ENCODE data around the gene TECR.
"Not testable (repeated sequence)": the region's sequence is repeated elsewhere in the genome, so short reads cannot be mapped to it uniquely, and the experiment has no call there.

The TECR gene

DNA sequence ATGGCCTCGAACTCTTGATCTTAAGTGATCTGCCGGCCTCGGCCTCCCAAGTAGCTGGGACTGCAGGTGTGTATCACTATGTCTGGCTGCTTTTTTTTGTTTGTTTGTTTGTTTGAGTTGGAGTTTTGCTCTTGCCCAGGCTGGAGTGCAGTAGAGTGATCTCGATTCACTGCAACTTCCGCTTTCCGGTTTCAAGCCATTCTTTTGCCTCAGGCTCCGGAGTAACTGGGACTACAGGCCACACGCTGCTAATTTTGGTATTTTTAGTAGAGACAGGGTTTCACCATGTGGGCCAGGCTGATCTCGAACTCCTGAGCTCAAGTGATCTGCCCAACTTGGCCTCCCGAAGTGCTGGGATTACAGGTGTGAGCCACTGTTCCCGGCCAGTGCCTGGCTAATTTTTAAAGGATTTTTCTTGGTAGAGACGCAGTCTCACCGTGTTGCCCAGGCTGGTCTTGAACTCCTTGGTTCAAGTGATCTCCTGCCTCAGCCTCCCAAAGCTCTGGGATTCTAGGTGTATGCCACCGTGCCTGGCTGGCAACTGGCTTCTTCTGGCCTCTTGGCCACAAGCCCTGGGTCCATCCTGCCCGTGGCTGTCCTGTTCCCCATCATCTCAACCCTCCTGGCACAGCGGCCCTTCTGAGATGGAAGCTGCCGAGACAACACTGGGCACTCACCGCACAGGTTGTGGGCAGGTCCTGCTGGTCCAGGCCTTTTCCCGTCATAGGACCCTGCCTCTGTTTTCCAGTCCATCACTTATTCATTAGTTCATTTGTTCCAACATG is 11.5 kb downstream of the TECR start:
- no peak for DNase-seq

DNA sequence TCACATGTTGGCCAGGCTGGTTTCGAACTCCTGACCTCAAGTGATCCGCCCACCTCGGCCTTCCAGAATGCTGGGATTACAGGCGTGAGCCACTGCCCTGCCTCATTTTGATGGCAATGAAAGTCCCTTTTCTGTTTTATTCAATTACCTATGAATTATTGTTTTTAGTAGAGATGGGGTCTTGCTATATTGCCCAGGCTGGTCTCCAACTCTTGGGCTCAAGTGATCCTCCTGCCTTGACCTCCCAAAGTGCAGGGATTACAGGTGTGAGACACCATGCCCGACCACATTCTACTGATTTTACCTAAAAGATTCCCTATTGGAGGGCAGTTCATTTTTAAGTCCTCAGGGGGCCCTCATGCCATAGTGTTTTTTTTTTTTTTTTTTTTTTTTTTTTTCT is 12.6 kb downstream of the TECR start:
- DNase-seq = not testable (repeated sequence)

DNA sequence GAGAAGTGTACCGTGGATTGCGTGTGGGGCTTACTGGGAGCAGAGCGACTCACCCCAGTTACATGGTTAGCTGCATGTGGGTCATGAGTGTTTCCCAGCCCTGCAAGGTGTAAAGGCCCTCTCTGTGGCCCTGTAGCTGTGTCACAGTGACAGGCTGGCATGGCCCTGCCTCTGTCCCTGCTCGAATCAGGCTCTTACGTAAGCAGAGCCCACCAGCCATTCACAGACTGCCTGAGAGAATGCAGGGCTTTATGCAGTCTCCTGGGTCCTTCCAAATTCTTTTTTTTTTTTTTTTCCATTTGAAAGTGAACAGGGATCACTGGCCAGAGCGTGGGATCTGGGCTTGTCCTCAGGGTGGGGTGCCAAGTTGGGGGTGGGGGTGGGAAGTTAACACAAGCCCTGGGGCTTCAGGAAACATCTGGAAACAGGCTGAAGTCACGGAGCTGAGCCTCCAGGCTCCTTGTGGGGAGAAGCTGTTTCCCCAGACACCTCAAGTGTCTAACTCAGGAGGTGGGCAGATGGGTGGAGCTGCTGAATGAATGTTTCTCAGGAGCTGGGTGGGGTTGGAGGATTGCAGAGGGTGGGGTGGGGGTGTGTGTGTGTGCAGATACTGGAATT is 13.4 kb downstream of the TECR start:
- peak; percentile 55 for DNase-seq

DNA sequence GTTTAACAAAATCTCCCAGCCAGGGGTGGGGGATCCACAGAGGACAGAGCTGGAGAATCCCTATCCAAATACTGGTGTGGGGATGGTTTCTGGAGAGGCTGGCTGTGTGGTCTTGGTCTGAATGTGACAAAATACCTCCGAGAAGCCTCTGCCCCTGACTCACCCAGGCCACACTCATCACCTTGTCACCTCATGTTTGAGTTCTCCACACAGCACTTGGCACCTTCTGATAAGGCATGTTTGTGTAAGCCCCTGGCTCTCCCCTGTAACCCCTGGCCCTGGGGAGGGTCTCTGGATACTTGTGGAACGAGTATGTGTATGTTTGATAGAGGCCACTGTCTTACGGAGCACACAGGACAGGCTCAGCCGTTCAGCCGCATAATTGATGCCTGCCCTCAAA is 14.7 kb downstream of the TECR start:
- no peak for DNase-seq

DNA sequence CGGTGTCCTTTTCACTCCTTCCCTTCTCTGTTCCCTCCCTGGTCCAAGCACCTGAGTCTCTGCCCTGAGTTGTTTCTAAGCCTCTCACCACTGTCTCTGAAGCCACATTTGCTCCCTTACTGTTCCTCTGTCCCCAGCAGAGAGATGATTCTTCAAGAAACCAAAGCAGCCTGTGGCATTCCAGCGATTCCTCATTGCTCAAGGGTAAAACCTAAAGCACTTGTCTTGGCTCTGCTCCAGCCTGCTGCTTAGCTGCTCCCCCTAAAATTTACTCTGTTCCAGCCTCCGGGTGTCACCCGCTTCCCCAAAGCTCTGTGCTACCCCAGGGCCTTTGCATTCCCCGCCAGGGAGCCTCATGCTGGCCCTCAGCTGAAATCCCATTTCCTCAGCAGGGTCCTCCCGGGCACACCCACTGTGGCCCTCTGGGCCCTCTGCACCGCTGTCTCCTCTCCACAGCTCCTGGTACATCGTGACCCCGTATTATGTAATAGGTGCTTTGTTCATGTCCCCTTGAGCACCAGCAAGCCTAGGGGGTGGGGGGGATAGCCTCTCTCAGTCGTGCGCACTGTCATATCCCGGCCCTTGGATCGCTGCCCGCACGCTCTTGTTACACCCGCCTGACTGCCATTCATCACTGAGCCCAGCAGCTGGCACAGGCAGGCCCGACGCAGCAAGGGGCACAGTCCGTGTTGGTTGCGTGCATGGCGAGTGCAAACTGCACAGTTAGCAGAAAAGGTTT is 15.8 kb downstream of the TECR start:
- DNase-seq = no peak

DNA sequence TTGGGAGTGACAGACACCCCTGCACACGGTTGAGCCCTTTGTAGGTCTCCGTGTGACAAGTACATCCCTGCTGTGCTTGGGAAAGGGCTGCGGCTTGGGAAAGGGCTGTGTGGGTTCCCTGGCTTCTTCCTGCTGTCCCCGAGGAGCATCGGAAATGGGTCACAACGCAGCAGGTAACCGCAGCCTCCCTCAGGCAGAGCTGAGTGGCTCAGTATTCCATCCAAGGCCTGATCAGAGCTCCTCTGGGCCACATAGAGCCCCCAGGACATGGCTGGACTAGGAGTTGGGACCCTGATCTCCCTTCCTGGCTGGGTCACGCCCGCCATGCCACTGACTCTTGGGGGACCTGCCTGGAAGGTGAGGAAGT is 16.3 kb downstream of the TECR start:
- DNase-seq = no peak

DNA sequence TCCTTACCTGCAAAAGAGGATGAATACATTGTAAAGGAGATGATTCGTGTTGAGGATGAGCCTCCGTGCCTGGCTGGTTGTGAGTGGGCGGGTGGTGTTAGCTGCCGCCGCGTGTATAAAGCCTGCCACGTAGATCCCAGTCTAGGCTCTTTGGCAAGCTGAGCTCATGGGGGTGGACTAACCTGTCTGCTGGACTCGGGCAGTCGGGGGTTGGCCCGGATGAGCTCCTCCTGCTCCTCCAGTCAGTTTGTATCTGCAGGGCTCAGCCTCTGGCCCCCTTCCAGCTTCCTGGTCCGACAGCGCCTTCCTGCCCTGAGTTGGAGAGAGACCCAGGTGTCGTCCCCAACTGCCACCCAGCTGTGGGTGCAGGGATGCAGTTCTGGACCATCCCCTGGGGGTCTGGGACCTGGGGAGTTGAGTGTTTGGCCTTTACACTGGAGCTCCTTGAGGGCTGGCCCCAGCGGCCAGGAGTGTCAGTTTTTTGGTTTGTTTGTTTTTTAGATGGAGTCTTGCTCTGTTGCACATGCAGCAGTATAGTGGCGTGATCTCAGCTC is 20.9 kb downstream of the TECR start:
- DNase-seq = no peak

DNA sequence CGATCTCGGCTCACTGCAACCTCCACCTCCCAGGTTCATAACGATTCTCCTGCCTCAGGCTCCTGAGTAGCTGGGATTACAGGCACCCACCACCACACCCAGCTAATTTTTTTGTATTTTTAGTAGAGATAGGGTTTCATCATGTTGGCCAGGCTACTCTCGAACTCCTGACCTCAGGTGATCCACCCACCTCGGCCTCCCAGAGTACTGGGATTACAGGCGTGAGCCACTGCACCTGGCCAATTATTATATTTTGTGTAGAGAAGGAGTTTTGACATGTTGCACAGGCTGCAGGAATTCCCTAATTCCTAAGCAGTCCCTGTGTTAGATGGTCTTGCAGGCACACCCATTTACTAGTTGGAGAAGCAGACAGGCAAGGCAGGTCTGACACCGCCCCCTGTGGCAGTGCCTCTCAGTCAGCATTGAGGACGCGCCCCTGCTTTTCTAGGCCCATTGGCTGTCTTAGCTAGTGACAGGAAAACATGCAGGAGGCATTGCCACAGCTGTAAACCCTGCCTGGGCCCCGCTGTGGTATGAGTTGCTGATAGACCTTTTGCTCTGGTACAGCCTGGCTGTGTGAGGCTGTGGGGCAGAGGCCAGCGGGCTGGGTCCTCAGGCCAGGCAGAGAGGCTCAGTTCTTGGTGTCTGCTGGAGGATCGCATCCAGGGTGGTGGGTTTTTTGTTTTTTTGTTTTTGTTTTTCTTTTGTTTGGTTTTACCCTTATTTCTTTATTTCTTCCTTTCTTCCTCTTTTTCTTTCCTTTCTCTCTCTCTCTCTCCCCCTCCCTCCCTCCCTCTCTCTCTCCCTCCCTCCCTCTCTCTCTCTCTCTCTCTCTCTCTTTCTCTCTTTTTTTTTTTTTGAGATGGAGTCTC is 22.0 kb downstream of the TECR start:
- DNase-seq = peak; percentile 58

DNA sequence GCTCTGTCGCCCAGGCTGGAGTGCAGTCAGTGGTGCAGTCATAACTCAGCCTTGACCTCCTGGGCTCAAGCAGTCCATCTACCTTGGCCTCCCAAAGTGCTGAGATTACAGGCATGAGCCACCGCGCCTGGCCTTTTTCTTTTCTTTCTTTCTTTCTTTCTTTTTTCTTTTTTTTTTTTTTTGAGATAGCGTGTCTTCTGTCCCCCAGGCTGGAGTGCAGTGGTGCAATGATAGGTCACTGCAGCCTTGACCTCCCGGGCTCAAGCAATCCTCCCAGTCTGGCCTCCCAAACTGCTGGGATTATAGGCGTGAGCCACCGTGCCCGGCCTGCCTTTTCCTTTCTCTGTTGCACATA is 22.6 kb downstream of the TECR start:
- not testable (repeated sequence) for DNase-seq

DNA sequence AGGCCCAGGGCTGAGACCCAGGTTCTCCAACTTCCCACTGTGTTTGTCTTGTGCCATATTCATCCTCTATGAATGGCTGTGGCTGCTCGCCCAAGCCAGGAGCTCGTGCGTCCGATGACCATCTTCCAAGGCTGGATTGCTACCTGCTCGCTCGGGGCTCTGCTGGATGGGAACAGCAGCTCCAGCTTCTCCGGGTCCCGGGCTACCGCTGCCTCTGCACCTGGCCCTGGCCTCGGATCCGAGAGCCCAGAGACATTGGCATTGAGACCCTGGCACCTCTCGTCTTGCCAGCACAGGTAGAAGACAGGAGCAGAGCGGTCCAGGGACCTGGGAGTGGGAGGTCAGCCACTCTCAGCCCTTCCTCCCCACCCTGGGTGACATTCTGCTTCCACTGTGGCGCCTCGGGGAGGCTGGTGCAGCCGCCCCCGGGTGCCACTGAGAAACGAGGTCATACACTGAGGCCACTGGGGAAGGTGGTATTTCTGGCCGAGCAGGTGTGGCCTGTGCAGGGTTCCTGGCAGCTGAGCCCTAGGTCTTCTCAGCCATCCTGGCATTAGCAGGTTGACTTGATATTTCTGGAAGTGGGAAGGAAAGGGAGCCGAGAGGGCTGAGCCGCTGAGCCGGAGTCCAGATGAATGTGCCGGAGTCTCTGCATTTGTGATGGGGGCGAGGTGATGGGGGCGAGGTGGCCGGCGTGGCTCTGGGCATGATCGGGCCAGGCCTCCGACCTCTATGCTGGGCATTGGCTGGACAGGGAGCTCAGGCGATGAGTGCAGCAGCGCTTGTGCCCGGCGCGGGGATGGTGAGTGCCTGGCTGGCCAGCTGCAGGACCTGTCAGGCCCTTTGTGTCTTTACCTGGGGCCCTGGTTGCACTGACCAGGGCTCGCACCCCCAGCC is 23.9 kb downstream of the TECR start:
- no peak for DNase-seq

DNA sequence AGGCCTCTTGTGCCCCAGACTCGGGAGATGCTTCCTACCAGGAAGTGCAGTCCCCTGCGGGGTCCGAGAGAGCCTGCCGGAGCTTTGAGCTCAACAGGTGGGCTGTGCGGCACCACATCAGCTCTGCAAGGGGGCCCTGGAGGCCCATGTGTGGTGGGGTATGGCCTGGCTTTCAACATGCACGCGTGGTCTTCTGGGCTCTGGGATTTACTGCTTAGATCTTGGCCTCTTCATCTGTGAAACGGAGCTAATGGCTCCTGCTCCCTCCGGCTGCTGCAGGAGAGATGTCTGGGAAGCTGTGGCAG is 24.5 kb downstream of the TECR start:
- no peak for DNase-seq

DNA sequence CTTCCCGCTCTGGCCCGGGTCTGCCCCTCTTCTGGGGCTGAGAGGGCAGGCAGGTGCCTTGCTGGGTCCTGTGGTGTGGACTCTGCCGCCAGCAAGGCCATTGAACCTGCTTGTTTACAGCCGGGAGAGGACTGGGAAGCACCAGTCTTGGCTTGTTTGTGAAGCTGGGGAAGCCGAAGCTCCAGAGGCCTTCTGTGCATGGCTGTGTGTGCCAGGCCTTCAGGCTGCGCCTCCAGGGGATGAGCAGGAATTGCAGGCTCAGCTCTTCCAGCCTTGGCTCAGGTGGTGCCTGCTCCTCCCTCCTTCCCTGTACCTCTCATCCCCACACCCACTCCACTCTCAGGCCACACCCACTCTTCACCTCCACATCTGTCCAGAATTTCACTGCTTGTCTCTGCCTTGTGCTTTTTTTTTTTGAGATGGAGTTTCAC is 25.0 kb downstream of the TECR start:
- no peak for DNase-seq

DNA sequence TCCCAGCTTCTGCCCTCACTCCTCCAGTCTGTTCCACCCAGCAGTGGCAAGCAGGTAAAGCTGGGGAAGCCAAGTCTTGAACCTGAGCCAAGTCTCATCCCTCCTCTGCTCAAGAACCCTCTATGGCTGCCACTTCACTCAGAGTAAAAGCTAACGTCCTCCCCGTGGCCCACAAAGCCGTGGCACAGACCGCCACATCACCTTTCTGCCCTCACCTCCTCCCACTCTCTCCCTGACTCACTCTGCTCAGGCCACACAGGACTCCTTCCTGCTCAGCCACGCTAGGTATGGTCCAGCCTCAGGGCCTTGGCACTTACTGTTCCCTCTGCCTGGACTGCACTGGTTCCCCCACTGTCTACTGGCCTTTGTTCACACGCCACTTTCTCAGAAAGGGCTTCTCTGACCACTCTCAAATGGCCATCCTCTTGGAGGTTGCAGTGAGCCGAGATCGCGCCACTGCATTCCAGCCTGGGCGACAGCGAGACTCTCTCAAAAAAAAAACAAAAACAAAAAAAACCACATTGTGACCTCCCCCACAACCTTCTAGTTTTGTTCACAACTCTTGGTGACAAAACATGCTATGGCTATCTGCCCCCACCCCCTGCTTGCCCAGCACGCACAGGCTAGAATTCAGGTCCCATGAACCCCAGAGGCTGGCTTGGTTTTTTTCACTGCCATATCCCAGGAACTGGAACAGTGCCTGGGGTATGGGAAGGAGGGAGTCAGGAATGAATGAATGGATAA is 26.7 kb downstream of the TECR start:
- DNase-seq = no peak

DNA sequence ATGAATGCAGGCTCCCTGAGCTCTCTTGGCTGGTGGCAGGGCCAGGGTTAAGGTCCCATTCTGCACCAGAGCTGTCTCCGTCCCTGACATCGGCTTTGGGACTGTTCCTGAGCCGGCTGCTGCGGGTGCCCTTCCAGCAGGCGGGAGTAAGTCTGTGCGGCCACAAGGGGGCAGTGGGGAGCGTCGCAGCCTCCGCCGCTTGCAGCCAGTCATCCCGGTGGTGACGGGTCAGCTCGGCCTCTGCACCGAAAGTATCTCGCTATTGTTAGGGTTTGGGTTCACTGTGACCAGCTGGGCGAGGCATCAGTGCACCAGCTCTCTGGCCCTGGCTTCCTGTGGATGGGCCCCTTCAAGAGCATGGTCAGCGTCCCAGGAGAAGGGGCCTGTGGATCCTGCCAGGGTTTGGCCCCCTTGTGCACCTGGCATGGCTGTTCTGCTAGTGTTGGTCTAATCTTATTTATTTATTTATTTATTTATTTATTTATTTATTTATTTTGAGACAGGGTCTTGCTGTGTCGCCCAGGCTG is 27.3 kb downstream of the TECR start:
- peak; percentile 91 for DNase-seq

DNA sequence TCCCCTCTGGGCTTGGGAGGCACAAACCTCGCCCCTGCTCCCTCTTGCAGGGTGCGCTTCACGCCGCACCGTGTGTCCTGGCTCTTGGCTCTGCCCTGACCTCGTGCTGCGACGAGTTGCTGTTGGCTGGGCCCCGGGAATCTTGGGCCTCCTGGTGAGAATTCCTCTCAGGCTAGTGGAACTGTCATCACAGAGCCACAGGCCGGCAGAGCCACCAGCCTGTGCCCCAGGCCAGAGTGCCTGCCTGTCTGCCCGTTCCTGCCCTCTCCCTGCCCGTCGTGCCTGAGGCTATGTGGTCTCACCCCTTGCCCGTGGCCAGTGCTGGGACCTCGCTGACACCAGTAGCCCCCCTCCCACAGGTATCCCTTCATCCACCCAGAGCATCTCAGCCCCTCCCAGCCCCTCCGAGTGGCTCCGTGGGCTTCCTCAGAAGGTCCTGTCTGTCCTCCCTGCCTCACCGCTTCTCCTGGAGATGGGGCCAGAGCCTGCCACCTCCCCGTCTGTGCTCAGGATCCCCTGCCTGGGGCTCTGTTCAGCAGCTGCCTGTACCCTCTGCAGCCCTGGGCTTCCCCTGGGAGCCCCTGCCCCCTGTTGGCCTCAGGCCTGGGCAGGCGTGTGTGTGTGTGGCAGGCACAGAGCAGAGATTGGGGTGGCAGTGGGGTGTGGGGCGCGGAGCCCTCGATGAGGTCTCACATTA is 29.1 kb downstream of the TECR start:
- DNase-seq = no peak

DNA sequence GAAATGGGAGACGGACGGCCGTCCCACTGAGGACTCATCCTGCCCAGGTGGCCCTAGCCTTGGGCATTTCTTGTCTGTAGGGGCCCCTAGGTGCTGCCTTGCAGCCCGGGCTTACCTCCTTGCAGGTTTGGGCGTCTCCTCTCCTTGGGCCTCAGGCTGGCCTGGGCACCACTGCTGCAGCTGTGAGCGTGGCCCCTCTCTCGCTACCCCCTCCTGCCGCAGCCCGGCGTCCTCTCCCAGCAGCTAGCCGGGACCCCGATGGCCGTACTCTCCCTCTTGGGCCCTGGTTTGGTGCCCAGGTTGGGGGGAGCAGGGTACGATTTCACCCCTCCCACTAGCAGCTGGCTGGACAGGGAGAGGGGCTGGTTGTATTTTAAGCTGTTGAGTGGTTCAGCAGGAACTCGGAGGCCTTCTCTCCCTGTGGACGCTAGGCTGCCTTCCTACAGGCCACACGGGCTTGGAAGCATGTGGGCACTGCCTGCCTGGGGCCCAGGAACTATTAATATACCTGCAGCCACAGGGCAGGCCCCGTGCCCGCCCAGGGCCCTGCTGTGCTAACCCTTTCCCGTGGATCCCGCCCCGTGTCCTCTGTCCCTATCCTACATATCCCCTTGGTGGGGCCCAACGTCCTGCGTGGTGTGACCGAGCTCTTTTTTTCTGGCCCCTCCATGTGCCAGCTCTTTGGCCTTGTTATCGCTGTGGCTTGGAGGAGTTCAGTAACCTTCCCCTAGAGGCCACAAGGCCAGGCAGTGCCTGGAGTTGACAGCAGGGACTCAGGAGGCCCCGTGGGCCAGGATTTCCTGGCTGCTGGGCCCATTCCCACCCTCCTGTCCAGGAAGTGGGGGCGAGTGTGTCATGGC is 30.8 kb downstream of the TECR start:
- no peak for DNase-seq

DNA sequence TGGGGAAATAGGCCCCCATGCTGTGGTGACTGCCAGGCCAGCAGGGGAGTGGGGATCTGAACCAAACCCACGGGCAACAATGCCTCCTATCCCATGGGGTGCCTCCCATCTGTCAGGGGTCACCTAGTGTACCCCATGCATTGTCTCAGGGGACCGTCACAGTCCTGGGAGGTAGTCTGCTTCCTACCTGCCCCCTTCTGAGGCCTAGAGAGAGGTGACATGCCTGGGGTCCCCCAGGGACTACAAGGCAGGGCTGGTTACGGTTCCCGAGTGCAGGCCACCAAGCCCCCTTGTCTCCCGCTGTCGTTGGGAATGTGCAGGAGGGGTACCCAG is 31.3 kb downstream of the TECR start:
- no peak for DNase-seq

DNA sequence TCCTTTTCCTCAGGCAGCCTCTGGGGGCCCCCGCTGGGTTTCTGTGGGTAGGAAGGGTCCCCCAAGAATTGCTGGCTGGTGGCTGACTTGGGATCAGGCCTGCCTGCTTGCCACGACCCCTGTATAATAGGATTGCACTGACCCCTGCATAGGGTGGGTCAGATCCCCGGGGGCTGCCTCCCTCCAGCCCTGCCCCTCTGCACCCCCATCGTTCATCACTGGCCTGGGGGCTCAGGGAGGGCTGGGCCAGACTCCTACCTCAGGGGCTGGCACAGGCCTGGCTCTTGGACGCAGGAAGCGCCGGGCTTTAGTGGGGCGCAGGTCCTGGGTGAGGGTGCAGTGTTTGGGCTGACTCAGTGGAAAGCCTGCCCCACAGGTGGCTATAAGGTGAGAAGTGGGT is 31.9 kb downstream of the TECR start:
- DNase-seq = no peak

DNA sequence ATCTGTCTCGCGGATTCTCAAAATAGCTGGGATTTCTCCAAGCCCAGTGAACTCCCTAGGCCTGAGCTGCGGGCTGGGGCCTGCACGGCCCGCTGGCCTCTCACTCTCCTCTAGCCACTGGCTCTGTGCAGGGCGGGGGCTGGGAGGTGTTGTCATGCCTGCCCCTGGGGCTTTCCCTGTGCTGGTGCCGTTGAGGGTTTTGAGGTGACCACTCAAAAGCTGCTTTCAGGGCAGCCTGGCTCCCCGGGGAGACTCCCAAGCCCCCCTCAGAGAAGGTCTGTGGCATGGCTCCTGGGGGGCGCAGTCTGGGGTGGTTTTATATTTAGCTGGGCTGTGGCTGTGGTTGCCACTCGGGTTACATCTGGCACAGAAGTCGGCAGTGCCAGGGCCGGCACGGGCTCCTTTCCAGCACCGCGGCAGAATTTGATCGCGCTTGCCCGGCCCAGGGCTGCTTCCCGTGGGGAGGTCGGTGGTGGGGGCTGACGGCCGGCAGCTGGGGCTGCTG is 32.5 kb downstream of the TECR start:
- no peak for DNase-seq
